Stomach smooth muscle (tissue), 2 donors: ENCODE data around the gene SNX27.
"Not testable (repeated sequence)": the region's sequence is repeated elsewhere in the genome, so short reads cannot be mapped to it uniquely, and the experiment has no call there.

ENCODE experiments used
- H3K27ac ChIP-seq: one replicate; pipeline ENCODE4 v1.7.0; 2013; ENCODE audit warnings: mild to moderate bottlenecking, low read length, inconsistent platforms
- H3K27me3 ChIP-seq, 2 donors: one replicate each; pipeline ENCODE4 v1.7.0; 2013; ENCODE audit warnings: low read length in 2 of 2; ENCODE audit not compliant: insufficient read depth in 2 of 2, control insufficient read depth in 1 of 2
- H3K36me3 ChIP-seq, 2 donors: one replicate each; pipeline ENCODE4 v1.7.0; 2013; ENCODE audit warnings: low read length in 2 of 2; ENCODE audit not compliant: control insufficient read depth in 2 of 2, insufficient read depth in 2 of 2
- H3K4me1 ChIP-seq: one replicate; pipeline ENCODE4 v1.7.0; 2013; ENCODE audit warnings: low read length; ENCODE audit not compliant: control insufficient read depth, insufficient read depth
- H3K4me3 ChIP-seq, 2 donors: one replicate each; pipeline ENCODE4 v1.7.0; 2013; ENCODE audit warnings: low read length in 2 of 2
- H3K9ac ChIP-seq, 2 donors: one replicate each; pipeline ENCODE4 v1.7.0; 2013; ENCODE audit warnings: low read length in 2 of 2, mild to moderate bottlenecking in 1 of 2
- H3K9me3 ChIP-seq, 2 donors: one replicate each; pipeline ENCODE4 v1.7.0; 2013; ENCODE audit warnings: low read length in 2 of 2; ENCODE audit not compliant: control insufficient read depth in 2 of 2
- donor health status: healthy.
- donor health status: Pancreatic carcinoma.

SNX27 gene

GRCh38 chr1:151581451-151581850, 30.4 kb upstream of the SNX27 start:
- no peaks in the 10 kb centered on the region for H3K27me3 ChIP-seq
- H3K4me1 ChIP-seq: no peaks in the 10 kb centered on the region
- no peak overlapping the region for H3K4me3 ChIP-seq
- H3K27ac ChIP-seq: peak overlapping the region; percentile 1
- no peaks in the 10 kb centered on the region for H3K9me3 ChIP-seq
- peaks cover 16 to 26% of the 10 kb centered on the region in 2 donors for H3K36me3 ChIP-seq
- no peak overlapping the region for H3K9ac ChIP-seq

- Histone ChIP-seq H3K36me3 (peaks cover 16 to 26% of the 10 kb centered on the region in 2 donors), H3K9me3 (no peaks in the 10 kb centered on the region), H3K27me3 (no peaks in the 10 kb centered on the region), H3K4me3 (no peak overlapping the region), H3K4me1 (no peaks in the 10 kb centered on the region), H3K9ac (no peak overlapping the region), H3K27ac (peak overlapping the region; percentile 1)
These were observed 29.9 kb upstream of the SNX27 start for GRCh38 chr1:151581921-151582320.

- Histone ChIP-seq H3K9me3 (no peaks in the 10 kb centered on the region), H3K9ac (no peak overlapping the region), H3K27me3 (no peaks in the 10 kb centered on the region), H3K36me3 (peaks cover 10 to 23% of the 10 kb centered on the region in 2 donors), H3K4me1 (no peaks in the 10 kb centered on the region), H3K4me3 (no peak overlapping the region), H3K27ac (no peak overlapping the region)
These were observed 28.1 kb upstream of the SNX27 start for GRCh38 chr1:151583796-151584195.

- H3K9ac ChIP-seq: no peak overlapping the region
- no peaks in the 10 kb centered on the region for H3K9me3 ChIP-seq
- no peaks in the 10 kb centered on the region for H3K4me1 ChIP-seq
- peaks cover 8 to 19% of the 10 kb centered on the region in 2 donors for H3K36me3 ChIP-seq
- H3K4me3 ChIP-seq: no peak overlapping the region
- no peak overlapping the region for H3K27ac ChIP-seq
- H3K27me3 ChIP-seq: no peaks in the 10 kb centered on the region
These were observed 27.6 kb upstream of the SNX27 start for GRCh38 chr1:151584278-151584677.

- H3K4me1 ChIP-seq: no peaks in the 10 kb centered on the region
- peaks cover 3 to 15% of the 10 kb centered on the region in 2 donors for H3K36me3 ChIP-seq
- H3K9ac ChIP-seq: no peak overlapping the region
- no peaks in the 10 kb centered on the region for H3K27me3 ChIP-seq
- H3K4me3 ChIP-seq: no peak overlapping the region
- H3K9me3 ChIP-seq: no peaks in the 10 kb centered on the region
- no peak overlapping the region for H3K27ac ChIP-seq
These were observed 27.1 kb upstream of the SNX27 start for GRCh38 chr1:151584780-151585179.

GRCh38 chr1:151585622-151586021, 26.2 kb upstream of the SNX27 start:
- H3K27me3 ChIP-seq: no peaks in the 10 kb centered on the region
- no peak overlapping the region for H3K4me3 ChIP-seq
- no peak overlapping the region for H3K27ac ChIP-seq
- H3K36me3 ChIP-seq: peaks cover 0 to 11% of the 10 kb centered on the region in 2 donors
- H3K4me1 ChIP-seq: no peaks in the 10 kb centered on the region
- no peak overlapping the region for H3K9ac ChIP-seq
- H3K9me3 ChIP-seq: no peaks in the 10 kb centered on the region

- Histone ChIP-seq H3K27ac (no peak overlapping the region), H3K4me1 (peaks cover 3% of the 10 kb centered on the region), H3K9me3 (no peaks in the 10 kb centered on the region), H3K27me3 (no peaks in the 10 kb centered on the region), H3K36me3 (no peaks in the 10 kb centered on the region), H3K4me3 (no peak overlapping the region), H3K9ac (no peak overlapping the region)
These were observed 20.9 kb upstream of the SNX27 start for GRCh38 chr1:151590961-151591360.

- Histone ChIP-seq H3K27me3 (no peaks in the 10 kb centered on the region), H3K9ac (peak overlapping the region in 1 of 2 donors; percentile 3), H3K4me3 (peak overlapping the region in 1 of 2 donors; percentile 47), H3K9me3 (no peaks in the 10 kb centered on the region), H3K27ac (no peak overlapping the region), H3K4me1 (peaks cover 3% of the 10 kb centered on the region), H3K36me3 (no peaks in the 10 kb centered on the region)
These were observed 18.1 kb upstream of the SNX27 start for GRCh38 chr1:151593730-151594129.

- no peaks in the 10 kb centered on the region for H3K27me3 ChIP-seq
- no peaks in the 10 kb centered on the region for H3K36me3 ChIP-seq
- H3K4me3 ChIP-seq: peak overlapping the region in 1 of 2 donors; percentile 47
- peak overlapping the region in 1 of 2 donors; percentile 3 for H3K9ac ChIP-seq
- peaks cover 3% of the 10 kb centered on the region for H3K4me1 ChIP-seq
- H3K9me3 ChIP-seq: no peaks in the 10 kb centered on the region
- no peak overlapping the region for H3K27ac ChIP-seq
These were observed 17.7 kb upstream of the SNX27 start for GRCh38 chr1:151594143-151594625.

- Histone ChIP-seq H3K9ac (no peak overlapping the region), H3K27me3 (no peaks in the 10 kb centered on the region), H3K4me1 (peaks cover 3% of the 10 kb centered on the region), H3K4me3 (no peak overlapping the region), H3K36me3 (no peaks in the 10 kb centered on the region), H3K27ac (no peak overlapping the region), H3K9me3 (no peaks in the 10 kb centered on the region)
These were observed 15.5 kb upstream of the SNX27 start for GRCh38 chr1:151596166-151596953.

- not testable (repeated sequence) for H3K27me3 ChIP-seq, H3K4me1 ChIP-seq, H3K9me3 ChIP-seq, H3K4me3 ChIP-seq, H3K27ac ChIP-seq, H3K9ac ChIP-seq, H3K36me3 ChIP-seq
These were observed 9.3 kb upstream of the SNX27 start for GRCh38 chr1:151602550-151602949.
